Body of pancreas (tissue), 4 donors: ENCODE results near the gene CCNY. TPM values are rescaled to one million over a fixed set of nuclear protein-coding genes. Genes with fewer than 3 reads are reported as not detected.
A peak's percentile ranks its signal among the peaks of the same experiment; 100 is the strongest.

Source experiments
- ATAC-seq: fragments of 150-250 bp; one replicate; pipeline ENCODE4 v1.9.1; 2016
- DNase-seq, 4 donors: peaks; one replicate each; pipeline ENCODE4 v3.0.0-alpha.2; 2019
- H3K27ac ChIP-seq, 4 donors: fragments of 200-600 bp; sonication (generic); 1 replicate in 3 of 4; 2 replicates in 1 of 4; pipeline versions ENCODE4 v1.5.1 to v1.6.1; 2016 to 2019; ENCODE audit warnings: mild to moderate bottlenecking in 1 of 4, mixed read lengths in 1 of 4, moderate library complexity in 1 of 4
- H3K27me3 ChIP-seq, 2 donors: fragments of 200-600 bp; sonication (generic); one replicate each; pipeline ENCODE4 v1.6.0; 2016; ENCODE audit warnings: mild to moderate bottlenecking in 1 of 2
- H3K36me3 ChIP-seq, 2 donors: fragments of 200-600 bp; sonication (generic); replicated peaks in 1 of 2; 2 replicates each; pipeline ENCODE4 v1.5.1; 2016; ENCODE audit warnings: low read depth in 2 of 2; ENCODE audit not compliant: insufficient read depth in 1 of 2
- H3K4me1 ChIP-seq: fragments of 200-600 bp; sonication (generic); one replicate; pipeline ENCODE4 v1.6.0; 2016
- H3K4me3 ChIP-seq, 2 donors: fragments of 200-600 bp; sonication (generic); 1 replicate in 1 of 2; 2 replicates in 1 of 2; pipeline ENCODE4 v1.5.1; 2016 to 2019
- H3K9me3 ChIP-seq, 3 donors: fragments of 200-600 bp; sonication (generic); 1 replicate in 2 of 3; 2 replicates in 1 of 3; pipeline ENCODE4 v1.5.1; 2016
- POLR2A ChIP-seq, 3 donors: fragments of 450-650 bp; IDR thresholded peaks; one replicate each; pipeline ENCODE4 v1.6.1; 2016; ENCODE audit warnings: antibody characterized with exemption in 3 of 3, mild to moderate bottlenecking in 2 of 3
- whole genome bisulfite sequencing, 2 donors: methylation state at CpG; one replicate each; pipeline ENCODE4 v1.1.5; 2017; 5-methylcytosine and 5-hydroxymethylcytosine counted together
- intact Hi-C: fragments of 100-400 bp; cut with DNase I; formaldehyde crosslinking; loops from one replicate; pipeline ENCODE4 v1.15.1; 2023
- total RNA-seq, 2 donors: library from RNA; depleted of rRNA; stranded (reverse); fragments of >200 nt; gene quantifications; one replicate each; pipeline ENCODE4 v1.1.0, GENCODE V29; 2016
- TF ChIP-seq, protein P1 (sequence below), 7 experiments: fragments of 450-650 bp in 4 of 7; fragments of 200-600 bp in 3 of 7; sonication (generic) in 3 of 7; IDR thresholded peaks; one replicate each; pipeline ENCODE4 v1.5.1; 2016 to 2019; ENCODE audit warnings: antibody characterized with exemption in 7 of 7

Gene CCNY
- total RNA-seq, 2 donors from 2014 or later: 9.6 to 18.9 TPM

DNA sequence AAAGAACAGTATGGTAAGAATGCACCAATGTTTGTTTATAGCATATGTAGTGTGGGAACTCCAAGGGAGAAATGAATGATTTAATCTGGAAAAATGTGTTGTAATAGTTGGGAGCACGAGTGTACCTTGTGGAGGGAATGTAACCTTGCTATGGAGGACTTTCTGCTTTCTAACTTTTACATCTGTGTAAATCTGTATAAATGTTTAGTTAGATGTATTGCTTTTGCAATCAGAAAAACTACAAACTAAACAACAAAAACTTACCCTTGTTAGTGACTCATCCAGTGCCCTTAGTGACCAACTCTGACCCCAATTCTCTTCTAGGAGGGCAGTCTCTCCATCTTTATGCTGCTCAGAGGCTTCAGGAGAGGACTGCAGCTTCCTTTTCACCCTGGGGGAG is 89.3 kb downstream of the CCNY start:
- H3K4me3 ChIP-seq: no peak overlapping the region
- TF ChIP-seq POLR2A (IDR thresholded peaks at IDR 0.05): no peak
- TF ChIP-seq, protein P1, sequence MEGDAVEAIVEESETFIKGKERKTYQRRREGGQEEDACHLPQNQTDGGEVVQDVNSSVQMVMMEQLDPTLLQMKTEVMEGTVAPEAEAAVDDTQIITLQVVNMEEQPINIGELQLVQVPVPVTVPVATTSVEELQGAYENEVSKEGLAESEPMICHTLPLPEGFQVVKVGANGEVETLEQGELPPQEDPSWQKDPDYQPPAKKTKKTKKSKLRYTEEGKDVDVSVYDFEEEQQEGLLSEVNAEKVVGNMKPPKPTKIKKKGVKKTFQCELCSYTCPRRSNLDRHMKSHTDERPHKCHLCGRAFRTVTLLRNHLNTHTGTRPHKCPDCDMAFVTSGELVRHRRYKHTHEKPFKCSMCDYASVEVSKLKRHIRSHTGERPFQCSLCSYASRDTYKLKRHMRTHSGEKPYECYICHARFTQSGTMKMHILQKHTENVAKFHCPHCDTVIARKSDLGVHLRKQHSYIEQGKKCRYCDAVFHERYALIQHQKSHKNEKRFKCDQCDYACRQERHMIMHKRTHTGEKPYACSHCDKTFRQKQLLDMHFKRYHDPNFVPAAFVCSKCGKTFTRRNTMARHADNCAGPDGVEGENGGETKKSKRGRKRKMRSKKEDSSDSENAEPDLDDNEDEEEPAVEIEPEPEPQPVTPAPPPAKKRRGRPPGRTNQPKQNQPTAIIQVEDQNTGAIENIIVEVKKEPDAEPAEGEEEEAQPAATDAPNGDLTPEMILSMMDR (IDR thresholded peaks at IDR 0.05): no peak
- DNase-seq (no peak), ATAC-seq (no peak)
- intact Hi-C loops: no loop called here
- H3K4me1 ChIP-seq: peaks cover 45% of the 10 kb centered on the region
- no peaks in the 10 kb centered on the region for H3K27me3 ChIP-seq
- peak overlapping the region in 1 of 4 donors; percentile 74 for H3K27ac ChIP-seq
- no peaks in the 10 kb centered on the region for H3K9me3 ChIP-seq
- WGBS, 2 donors: 43 to 47% methylated on average over 1 of the region's 1 CpG
- H3K36me3 ChIP-seq: no peaks in the 10 kb centered on the region

DNA sequence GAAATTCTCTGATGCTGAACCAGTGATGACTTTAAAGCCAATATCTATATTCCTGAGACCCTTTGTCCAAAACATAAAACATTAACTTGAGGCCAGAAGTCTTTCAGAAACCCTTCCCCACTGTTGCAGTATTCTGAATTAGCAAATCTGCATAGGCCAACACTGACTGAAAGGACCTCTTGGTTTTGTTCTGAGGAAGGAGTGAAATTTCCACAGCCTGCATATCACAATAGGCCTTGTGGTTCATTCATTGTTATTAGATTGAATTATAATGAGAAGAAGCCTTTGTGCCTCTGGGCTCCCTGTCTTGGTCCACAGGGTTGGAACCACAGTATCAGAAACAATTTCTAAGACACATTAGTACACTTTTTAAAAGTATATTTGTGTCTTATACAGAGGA is 90.3 kb downstream of the CCNY start:
- intact Hi-C loops: no loop called here
- no peak for DNase-seq
- Histone ChIP-seq H3K9me3 (no peaks in the 10 kb centered on the region), H3K27ac (peak overlapping the region in 1 of 4 donors; percentile 1), H3K27me3 (no peaks in the 10 kb centered on the region), H3K4me3 (no peak overlapping the region), H3K4me1 (peaks cover 36% of the 10 kb centered on the region), H3K36me3 (no peaks in the 10 kb centered on the region)
- no peak for TF ChIP-seq POLR2A (IDR thresholded peaks at IDR 0.05)
- TF ChIP-seq, protein P1 (IDR thresholded peaks at IDR 0.05): no peak
- no peak for ATAC-seq

- WGBS, 2 donors: 18 to 21% methylated on average over 1 of the region's 1 CpG
- Histone ChIP-seq H3K4me1 (peaks cover 30% of the 10 kb centered on the region), H3K27ac (peak overlapping the region in 1 of 4 donors; percentile 2), H3K27me3 (no peaks in the 10 kb centered on the region), H3K36me3 (no peaks in the 10 kb centered on the region), H3K4me3 (no peak overlapping the region), H3K9me3 (no peaks in the 10 kb centered on the region)
- ATAC-seq: no peak
- no peak for DNase-seq
- intact Hi-C loops: no loop called here
- TF ChIP-seq, protein P1 (IDR thresholded peaks at IDR 0.05): no peak
- TF ChIP-seq POLR2A (IDR thresholded peaks at IDR 0.05): no peak
These were observed 91.2 kb downstream of the CCNY start for GRCh38 chr10:35427543-35427942.

- WGBS, 2 donors: 86 to 93% methylated on average over 1 of the region's 1 CpG
- Histone ChIP-seq H3K4me1 (peaks cover 30% of the 10 kb centered on the region), H3K27me3 (no peaks in the 10 kb centered on the region), H3K4me3 (no peak overlapping the region), H3K36me3 (no peaks in the 10 kb centered on the region), H3K27ac (no peak overlapping the region), H3K9me3 (no peaks in the 10 kb centered on the region)
- intact Hi-C loops: no loop called here
- DNase-seq (no peak), ATAC-seq (no peak)
- TF ChIP-seq, protein P1 (IDR thresholded peaks at IDR 0.05): no peak
- TF ChIP-seq POLR2A (IDR thresholded peaks at IDR 0.05): no peak
These were observed 92.2 kb downstream of the CCNY start for GRCh38 chr10:35428521-35428920.

DNA sequence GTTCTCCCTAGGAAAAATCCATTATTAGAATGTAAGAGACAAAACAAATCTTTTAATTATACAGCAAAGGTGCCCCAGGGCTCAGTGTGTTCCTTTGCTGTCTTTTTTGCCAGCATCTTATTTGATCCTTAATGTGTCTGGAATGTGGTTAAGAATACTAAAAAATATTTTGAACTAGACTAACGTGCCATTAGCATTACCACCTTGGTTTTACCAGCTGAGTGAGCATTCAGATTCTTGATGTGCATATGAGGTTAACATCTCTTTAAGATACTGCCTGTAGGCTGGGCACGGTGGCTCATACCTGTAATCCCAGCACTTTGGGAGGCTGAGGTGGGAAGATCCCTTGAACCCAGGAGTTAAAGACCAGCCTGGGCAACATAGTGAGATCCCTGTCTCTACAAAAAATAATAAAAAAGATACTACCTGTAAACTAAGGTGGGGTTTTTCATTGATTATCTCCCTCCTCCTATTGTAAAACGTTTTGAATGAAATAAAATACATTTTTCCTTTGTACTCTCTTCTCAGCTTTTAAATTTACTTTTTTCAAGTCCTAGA is 96.6 kb downstream of the CCNY start:
- no peaks in the 10 kb centered on the region for H3K36me3 ChIP-seq
- WGBS, 2 donors: 80 to 85% methylated on average over 3 of the region's 3 CpGs

More for the DNA sequence above, 96.6 kb downstream of the CCNY start:
- DNase-seq: no peak
- TF ChIP-seq, protein P1 (IDR thresholded peaks at IDR 0.05): no peak
- no peak for TF ChIP-seq POLR2A (IDR thresholded peaks at IDR 0.05)
- Histone ChIP-seq H3K9me3 (no peaks in the 10 kb centered on the region), H3K27ac (no peak overlapping the region), H3K27me3 (no peaks in the 10 kb centered on the region), H3K4me1 (no peaks in the 10 kb centered on the region), H3K4me3 (no peak overlapping the region)
- no peak for ATAC-seq
- intact Hi-C loops: no loop called here
